HCT116 (cell line): Measurements from ENCODE around the gene ZFAND5.

Experiments
- CEBPB ChIP-seq: IDR thresholded peaks from 2 replicates; pipeline ENCODE4 v1.6.1; 2012; ENCODE audit warnings: low read depth
- CTCF ChIP-seq, 3 experiments: fragments of 200-600 bp in 1 of 3; sonication (generic) in 1 of 3; IDR thresholded peaks in 2 of 3; conservative IDR thresholded peaks in 1 of 3; 2 replicates each; pipeline ENCODE4 v1.5.1; 2012 to 2017; ENCODE audit warnings: low read depth in 2 of 3, low read length in 2 of 3, antibody characterized with exemption in 1 of 3, borderline replicate concordance in 1 of 3, control low read depth in 1 of 3, mild to moderate bottlenecking in 1 of 3, mixed read lengths in 1 of 3, mixed run types in 1 of 3, moderate library complexity in 1 of 3; ENCODE audit not compliant: insufficient read depth in 1 of 3
- MAX ChIP-seq: IDR thresholded peaks from 2 replicates; pipeline ENCODE4 v1.6.1; 2012
- POLR2A ChIP-seq: IDR thresholded peaks from 2 replicates; pipeline ENCODE4 v1.7.0; 2011; ENCODE audit warnings: borderline replicate concordance; ENCODE audit not compliant: insufficient read depth, insufficient read length; ENCODE audit errors: extremely low read depth
- POLR2AphosphoS5 ChIP-seq: IDR thresholded peaks from 2 replicates; pipeline ENCODE4 v1.6.1; 2011; ENCODE audit warnings: mild to moderate bottlenecking, low read depth, low read length, moderate library complexity
- RAD21 ChIP-seq: IDR thresholded peaks from 2 replicates; pipeline ENCODE4 v1.6.1; 2012; ENCODE audit warnings: low read depth, mild to moderate bottlenecking
- SIN3A ChIP-seq: IDR thresholded peaks from 2 replicates; pipeline ENCODE4 v1.6.1; 2012; ENCODE audit warnings: low read depth
- TF ChIP-seq, protein P1 (sequence below): IDR thresholded peaks from 2 replicates; pipeline ENCODE4 v1.6.1; 2012; ENCODE audit warnings: low read depth

- TF ChIP-seq, protein P1, sequence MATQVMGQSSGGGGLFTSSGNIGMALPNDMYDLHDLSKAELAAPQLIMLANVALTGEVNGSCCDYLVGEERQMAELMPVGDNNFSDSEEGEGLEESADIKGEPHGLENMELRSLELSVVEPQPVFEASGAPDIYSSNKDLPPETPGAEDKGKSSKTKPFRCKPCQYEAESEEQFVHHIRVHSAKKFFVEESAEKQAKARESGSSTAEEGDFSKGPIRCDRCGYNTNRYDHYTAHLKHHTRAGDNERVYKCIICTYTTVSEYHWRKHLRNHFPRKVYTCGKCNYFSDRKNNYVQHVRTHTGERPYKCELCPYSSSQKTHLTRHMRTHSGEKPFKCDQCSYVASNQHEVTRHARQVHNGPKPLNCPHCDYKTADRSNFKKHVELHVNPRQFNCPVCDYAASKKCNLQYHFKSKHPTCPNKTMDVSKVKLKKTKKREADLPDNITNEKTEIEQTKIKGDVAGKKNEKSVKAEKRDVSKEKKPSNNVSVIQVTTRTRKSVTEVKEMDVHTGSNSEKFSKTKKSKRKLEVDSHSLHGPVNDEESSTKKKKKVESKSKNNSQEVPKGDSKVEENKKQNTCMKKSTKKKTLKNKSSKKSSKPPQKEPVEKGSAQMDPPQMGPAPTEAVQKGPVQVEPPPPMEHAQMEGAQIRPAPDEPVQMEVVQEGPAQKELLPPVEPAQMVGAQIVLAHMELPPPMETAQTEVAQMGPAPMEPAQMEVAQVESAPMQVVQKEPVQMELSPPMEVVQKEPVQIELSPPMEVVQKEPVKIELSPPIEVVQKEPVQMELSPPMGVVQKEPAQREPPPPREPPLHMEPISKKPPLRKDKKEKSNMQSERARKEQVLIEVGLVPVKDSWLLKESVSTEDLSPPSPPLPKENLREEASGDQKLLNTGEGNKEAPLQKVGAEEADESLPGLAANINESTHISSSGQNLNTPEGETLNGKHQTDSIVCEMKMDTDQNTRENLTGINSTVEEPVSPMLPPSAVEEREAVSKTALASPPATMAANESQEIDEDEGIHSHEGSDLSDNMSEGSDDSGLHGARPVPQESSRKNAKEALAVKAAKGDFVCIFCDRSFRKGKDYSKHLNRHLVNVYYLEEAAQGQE: no peak
- TF ChIP-seq CTCF (IDR thresholded peaks at IDR 0.05 in 2 of 3, conservative IDR thresholded peaks at IDR 0.05 in 1 of 3; ENCODE audit: borderline replicate concordance in 1 of 3, insufficient read depth in 1 of 3, low read depth in 2 of 3, low read length in 2 of 3) (no peak), MAX (peak; percentile 51; the same call in 1 of the 2 replicates), RAD21 (no peak), POLR2AphosphoS5 (peak; percentile 90), POLR2A (peak; percentile 6), CEBPB (0 out of 2 replicates have a peak, but pooled peaks have one; percentile 9), SIN3A (peak; percentile 66; the same call in 1 of the 2 replicates)
Measured at GRCh38 chr9:72305102-72305546, 59.9 kb downstream of the ZFAND5 start.
